ENCODE measurements around the gene ADO. TPM values are rescaled to one million over a fixed set of nuclear protein-coding genes. Genes with fewer than 3 reads are reported as not detected.
"Not testable (repeated sequence)": the region's sequence is repeated elsewhere in the genome, so short reads cannot be mapped to it uniquely, and the experiment has no call there.

ADO gene
- total RNA-seq, 4 donors from 2014 or later, result 8.3 to 15.4 (median 12.0) TPM

DNA sequence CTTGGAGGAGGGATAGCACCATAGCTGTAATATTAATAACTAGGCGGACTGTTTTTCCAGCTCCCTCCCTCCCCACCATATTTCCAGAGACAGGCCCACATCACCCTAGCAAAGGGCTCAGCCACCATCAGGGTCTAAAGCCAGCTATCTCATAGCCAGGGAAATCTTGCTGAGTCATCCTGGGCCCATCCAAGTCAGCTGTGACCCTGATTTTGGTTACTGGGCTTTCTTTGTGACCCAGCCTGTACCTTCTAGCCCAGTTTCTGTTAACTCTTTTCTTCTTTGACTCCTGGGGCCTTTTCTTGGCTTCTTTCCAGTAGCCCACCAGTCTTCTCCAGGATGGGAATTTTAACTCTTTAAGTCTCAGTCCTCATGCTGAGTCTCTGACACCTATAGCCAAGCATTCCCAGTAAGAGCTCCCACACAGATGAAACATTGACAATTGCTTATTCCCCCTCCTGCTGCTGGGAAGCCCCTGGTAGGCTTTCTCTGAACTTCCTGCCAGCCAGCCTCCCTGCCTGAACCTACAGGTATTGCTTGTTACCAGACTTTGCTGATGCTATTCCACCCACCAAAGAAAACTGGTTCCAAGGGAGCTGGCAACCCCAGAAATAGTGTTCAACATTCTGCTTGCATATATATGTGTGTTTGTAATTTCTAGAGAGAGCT lies 34.8 kb upstream of the ADO start:
- H3K4me3 ChIP-seq, result no peak overlapping the region
- TF ChIP-seq POLR2A (IDR thresholded peaks at IDR 0.05) (no peak), CTCF (IDR thresholded peaks at IDR 0.05) (no peak)
- no peaks in the 10 kb centered on the region for H3K9me3 ChIP-seq
- no peaks in the 10 kb centered on the region for H3K4me1 ChIP-seq
- H3K27ac ChIP-seq, result no peak overlapping the region
- no peaks in the 10 kb centered on the region for H3K27me3 ChIP-seq
- no peak for DNase-seq
- H3K36me3 ChIP-seq, result no peaks in the 10 kb centered on the region

GRCh38 chr10:62772186-62772974 lies 32.1 kb upstream of the ADO start:
- Histone ChIP-seq H3K4me1 (no peaks in the 10 kb centered on the region), H3K9me3 (no peaks in the 10 kb centered on the region), H3K27ac (no peak overlapping the region), H3K4me3 (no peak overlapping the region), H3K36me3 (no peaks in the 10 kb centered on the region), H3K27me3 (no peaks in the 10 kb centered on the region)
- TF ChIP-seq POLR2A (IDR thresholded peaks at IDR 0.05) (no peak), CTCF (IDR thresholded peaks at IDR 0.05) (no peak)
- no peak for DNase-seq

- no peak overlapping the region for H3K4me3 ChIP-seq
- H3K36me3 ChIP-seq, result no peaks in the 10 kb centered on the region
- no peaks in the 10 kb centered on the region for H3K27me3 ChIP-seq
- DNase-seq, result no peak
- TF ChIP-seq CTCF (IDR thresholded peaks at IDR 0.05), result no peak
- no peak for TF ChIP-seq POLR2A (IDR thresholded peaks at IDR 0.05)
- H3K4me1 ChIP-seq, result peaks cover 0 to 3% (median 0%) of the 10 kb centered on the region in 4 donors
- H3K27ac ChIP-seq, result no peak overlapping the region
- H3K9me3 ChIP-seq, result no peaks in the 10 kb centered on the region
Observed at GRCh38 chr10:62778125-62778524, 26.4 kb upstream of the ADO start.

- TF ChIP-seq CTCF (IDR thresholded peaks at IDR 0.05), result no peak
- no peak for TF ChIP-seq POLR2A (IDR thresholded peaks at IDR 0.05)
- Histone ChIP-seq H3K4me3 (no peak overlapping the region), H3K27me3 (no peaks in the 10 kb centered on the region), H3K9me3 (no peaks in the 10 kb centered on the region), H3K27ac (no peak overlapping the region), H3K4me1 (peaks cover 0 to 3% (median 0%) of the 10 kb centered on the region in 4 donors), H3K36me3 (no peaks in the 10 kb centered on the region)
- DNase-seq, result peak in 2 of 3 donors; percentile 77 to 90
Observed at GRCh38 chr10:62779487-62780248, 24.9 kb upstream of the ADO start.

DNA sequence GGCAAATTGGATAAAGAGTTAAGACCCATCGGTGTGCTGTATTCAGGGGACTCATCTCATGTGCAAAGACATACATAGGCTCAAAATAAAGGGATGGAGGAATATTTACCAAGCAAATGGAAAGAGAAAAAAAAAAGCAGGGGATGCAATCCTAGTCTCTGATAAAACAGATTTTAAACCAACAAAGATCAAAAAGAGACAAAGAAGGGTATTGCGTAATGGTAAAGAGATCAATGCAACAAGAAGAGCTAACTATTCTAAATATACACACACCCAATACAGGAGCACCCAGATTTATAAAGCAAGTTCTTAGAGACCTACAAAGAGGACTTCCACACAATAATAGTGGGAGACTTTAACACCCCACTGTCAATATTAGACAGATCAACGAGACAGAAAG lies 20.0 kb upstream of the ADO start:
- H3K36me3 ChIP-seq, H3K9me3 ChIP-seq, DNase-seq, H3K4me3 ChIP-seq, H3K27ac ChIP-seq, H3K27me3 ChIP-seq, H3K4me1 ChIP-seq: not testable (repeated sequence)

GRCh38 chr10:62788285-62788684 lies 16.2 kb upstream of the ADO start:
- not testable (repeated sequence) for H3K4me3 ChIP-seq, H3K4me1 ChIP-seq, H3K27me3 ChIP-seq, H3K9me3 ChIP-seq, H3K27ac ChIP-seq, DNase-seq, H3K36me3 ChIP-seq
